ENCODE data around the gene FUBP3.

DNA sequence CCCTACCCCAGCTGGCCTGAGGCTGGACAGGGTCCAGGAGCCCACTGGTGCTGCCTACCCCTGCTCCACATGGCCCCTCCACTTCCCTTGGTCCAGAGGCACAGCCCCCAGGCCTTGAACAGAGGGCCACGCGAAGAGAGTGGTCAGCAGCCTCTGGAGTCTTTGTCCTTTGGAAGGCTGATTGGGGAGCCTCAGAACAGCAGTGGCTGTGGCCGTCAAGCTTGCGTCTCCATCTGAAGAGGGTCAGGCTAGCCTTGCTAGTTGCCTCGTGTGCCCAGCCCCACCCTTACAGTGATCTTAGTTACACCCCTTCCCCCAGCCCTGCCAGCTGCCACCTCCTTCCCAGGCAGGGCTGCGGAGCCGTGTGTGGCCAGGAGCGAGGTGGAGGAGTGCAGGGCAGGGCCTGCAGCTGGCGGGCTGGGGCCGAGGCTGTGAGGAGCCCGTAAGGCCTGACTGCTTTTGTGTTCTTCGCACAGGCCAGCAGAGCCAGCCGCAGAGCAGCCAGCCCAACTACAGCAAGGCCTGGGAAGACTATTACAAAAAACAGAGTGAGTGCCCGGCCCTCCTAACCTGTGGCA lies 54.9 kb downstream of the FUBP3 start:
- no peak for TF ChIP-seq CTCF (IDR thresholded peaks at IDR 0.05 in 2 of 3, conservative IDR thresholded peaks at IDR 0.05 in 1 of 3; ENCODE audit: borderline replicate concordance in 1 of 3, insufficient read depth in 1 of 3, low read depth in 2 of 3, low read length in 2 of 3)
- TF ChIP-seq, protein P1, sequence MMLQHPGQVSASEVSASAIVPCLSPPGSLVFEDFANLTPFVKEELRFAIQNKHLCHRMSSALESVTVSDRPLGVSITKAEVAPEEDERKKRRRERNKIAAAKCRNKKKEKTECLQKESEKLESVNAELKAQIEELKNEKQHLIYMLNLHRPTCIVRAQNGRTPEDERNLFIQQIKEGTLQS (IDR thresholded peaks at IDR 0.05): no peak
- no peak for TF ChIP-seq EZH2phosphoT487 (IDR thresholded peaks at IDR 0.05; ENCODE audit: borderline replicate concordance)
- no peak for TF ChIP-seq POLR2A (IDR thresholded peaks at IDR 0.05; ENCODE audit: borderline replicate concordance, extremely low read depth, insufficient read depth, insufficient read length)
- no peak for TF ChIP-seq EZH2 (IDR thresholded peaks at IDR 0.05)
- no peak for TF ChIP-seq ZNF274 (IDR thresholded peaks at IDR 0.05; ENCODE audit: low read depth, low read length)
- TF ChIP-seq POLR2AphosphoS5 (IDR thresholded peaks at IDR 0.05; ENCODE audit: low read depth, low read length): no peak
- no peak for TF ChIP-seq CBX3 (IDR thresholded peaks at IDR 0.05; ENCODE audit: low read depth)

Measured in HCT116 (cell line).